Karpas-422 (cell line): ENCODE data around the gene IGDCC3. TPM values are rescaled to one million over a fixed set of nuclear protein-coding genes. Genes with fewer than 3 reads are reported as not detected.

Source experiments
- DNase-seq: peaks from one replicate; pipeline ENCODE4 v3.0.0-alpha.2; 2015
- H2AFZ ChIP-seq: fragments of 200-600 bp; sonication (generic); 2 replicates; pipeline ENCODE4 v1.6.1; 2014; ENCODE audit warnings: antibody characterized with exemption, low read length, mixed read lengths
- H3K27ac ChIP-seq: fragments of 200-600 bp; sonication (generic); 2 replicates; pipeline ENCODE4 v1.5.1; 2014; ENCODE audit warnings: mild to moderate bottlenecking, low read length, moderate library complexity
- H3K27me3 ChIP-seq: fragments of 200-600 bp; sonication (generic); 2 replicates; pipeline ENCODE4 v1.6.1; 2014; ENCODE audit warnings: low read length, mixed read lengths
- H3K36me3 ChIP-seq: fragments of 200-600 bp; sonication (generic); 2 replicates; pipeline ENCODE4 v1.6.1; 2014; ENCODE audit warnings: low read length, mixed read lengths; ENCODE audit not compliant: insufficient read depth
- H3K4me1 ChIP-seq: fragments of 200-600 bp; sonication (generic); 2 replicates; pipeline ENCODE4 v1.6.1; 2014; ENCODE audit warnings: mild to moderate bottlenecking, low read length, mixed read lengths
- H3K4me2 ChIP-seq: fragments of 200-600 bp; sonication (generic); 2 replicates; pipeline ENCODE4 v1.6.1; 2014; ENCODE audit warnings: low read length, low read depth, mild to moderate bottlenecking; ENCODE audit not compliant: poor library complexity, severe bottlenecking
- H3K4me3 ChIP-seq: fragments of 200-600 bp; sonication (generic); 2 replicates; pipeline ENCODE4 v1.5.1; 2014; ENCODE audit warnings: mild to moderate bottlenecking, antibody characterized with exemption, low read length, mixed read lengths
- H3K79me2 ChIP-seq: fragments of 200-600 bp; sonication (generic); 2 replicates; pipeline ENCODE4 v1.6.1; 2014; ENCODE audit warnings: mild to moderate bottlenecking, low read length, mixed read lengths
- H3K9ac ChIP-seq: fragments of 200-600 bp; sonication (generic); 2 replicates; pipeline ENCODE4 v1.6.0; 2014; ENCODE audit warnings: low read length
- H3K9me2 ChIP-seq: fragments of 200-600 bp; sonication (generic), shearing (Covaris generic); replicated peaks from 2 replicates; pipeline ENCODE4 v1.6.0; 2014; ENCODE audit warnings: mild to moderate bottlenecking, low read length, moderate library complexity; ENCODE audit not compliant: insufficient read depth
- H3K9me3 ChIP-seq: fragments of 300-700, 200-600 bp; sonication (generic); 2 replicates; pipeline ENCODE4 v1.6.1; 2014; ENCODE audit warnings: low read length, mixed read lengths
- H4K20me1 ChIP-seq: fragments of 200-600 bp; sonication (generic); 2 replicates; pipeline ENCODE4 v1.6.1; 2014; ENCODE audit warnings: mild to moderate bottlenecking, antibody characterized with exemption, low read length, low read depth; ENCODE audit not compliant: insufficient read depth
- total RNA-seq: library from RNA; depleted of rRNA; stranded (reverse); fragments of >200 nt; shearing (Covaris generic); gene quantifications from 2 replicates; pipeline ENCODE4 v1.2.3, GENCODE V29; 2014; ENCODE audit warnings: low replicate concordance

IGDCC3 gene
- total RNA-seq, 1 experiment from 2014 or later, result not detected

GRCh38 chr15:65383456-65383855, 5.7 kb upstream of the IGDCC3 start:
- H2AFZ ChIP-seq, result no peak overlapping the region
- H3K27ac ChIP-seq, result no peak overlapping the region
- H3K4me2 ChIP-seq, result no peak overlapping the region
- no peak overlapping the region for H3K4me3 ChIP-seq
- H3K9me2 ChIP-seq, result no peaks in the 10 kb centered on the region
- H3K27me3 ChIP-seq, result no peaks in the 10 kb centered on the region
- H3K9me3 ChIP-seq, result no peaks in the 10 kb centered on the region
- peaks cover 7% of the 10 kb centered on the region for H3K4me1 ChIP-seq
- no peak overlapping the region for H3K9ac ChIP-seq
- no peaks in the 10 kb centered on the region for H3K36me3 ChIP-seq
- H4K20me1 ChIP-seq, result no peaks in the 10 kb centered on the region
- no peak for DNase-seq
- no peaks in the 10 kb centered on the region for H3K79me2 ChIP-seq

GRCh38 chr15:65382921-65383320, 5.1 kb upstream of the IGDCC3 start:
- no peaks in the 10 kb centered on the region for H3K36me3 ChIP-seq
- H3K9me2 ChIP-seq, result no peaks in the 10 kb centered on the region
- H3K4me3 ChIP-seq, result no peak overlapping the region
- H3K27me3 ChIP-seq, result no peaks in the 10 kb centered on the region
- no peak overlapping the region for H3K9ac ChIP-seq
- H3K79me2 ChIP-seq, result no peaks in the 10 kb centered on the region
- DNase-seq, result no peak
- H4K20me1 ChIP-seq, result no peaks in the 10 kb centered on the region
- no peak overlapping the region for H3K4me2 ChIP-seq
- no peak overlapping the region for H3K27ac ChIP-seq
- peaks cover 7% of the 10 kb centered on the region for H3K4me1 ChIP-seq
- H3K9me3 ChIP-seq, result no peaks in the 10 kb centered on the region
- no peak overlapping the region for H2AFZ ChIP-seq

GRCh38 chr15:65382146-65382491, 4.3 kb upstream of the IGDCC3 start:
- Histone ChIP-seq H3K4me1 (peaks cover 7% of the 10 kb centered on the region), H3K9me3 (no peaks in the 10 kb centered on the region), H3K27me3 (no peaks in the 10 kb centered on the region), H3K4me3 (no peak overlapping the region), H2AFZ (no peak overlapping the region), H3K9me2 (no peaks in the 10 kb centered on the region), H3K9ac (no peak overlapping the region), H3K4me2 (no peak overlapping the region), H3K79me2 (no peaks in the 10 kb centered on the region), H3K27ac (no peak overlapping the region), H4K20me1 (no peaks in the 10 kb centered on the region), H3K36me3 (no peaks in the 10 kb centered on the region)
- DNase-seq, result no peak

GRCh38 chr15:65381445-65382145, 3.8 kb upstream of the IGDCC3 start:
- Histone ChIP-seq H3K27ac (no peak overlapping the region), H4K20me1 (no peaks in the 10 kb centered on the region), H3K9me3 (no peaks in the 10 kb centered on the region), H3K36me3 (no peaks in the 10 kb centered on the region), H3K4me3 (no peak overlapping the region), H3K4me1 (peaks cover 7% of the 10 kb centered on the region), H3K79me2 (no peaks in the 10 kb centered on the region), H3K9me2 (no peaks in the 10 kb centered on the region), H3K4me2 (no peak overlapping the region), H3K27me3 (no peaks in the 10 kb centered on the region), H3K9ac (no peak overlapping the region), H2AFZ (no peak overlapping the region)
- no peak for DNase-seq

GRCh38 chr15:65379986-65380385, 2.2 kb upstream of the IGDCC3 start:
- Histone ChIP-seq H3K9me2 (no peaks in the 10 kb centered on the region), H3K27me3 (no peaks in the 10 kb centered on the region), H4K20me1 (no peaks in the 10 kb centered on the region)

GRCh38 chr15:65377105-65377975, 462 bp downstream of the IGDCC3 start:
- H3K4me3 ChIP-seq, result no peak overlapping the region
- no peak overlapping the region for H3K9ac ChIP-seq
- H3K9me2 ChIP-seq, result no peaks in the 10 kb centered on the region
- no peaks in the 10 kb centered on the region for H3K79me2 ChIP-seq
- no peaks in the 10 kb centered on the region for H3K9me3 ChIP-seq
- H3K36me3 ChIP-seq, result no peaks in the 10 kb centered on the region
- no peaks in the 10 kb centered on the region for H3K27me3 ChIP-seq
- no peak for DNase-seq
- H4K20me1 ChIP-seq, result no peaks in the 10 kb centered on the region
- no peak overlapping the region for H2AFZ ChIP-seq
- no peak overlapping the region for H3K27ac ChIP-seq
- no peak overlapping the region for H3K4me2 ChIP-seq
- peaks cover 8% of the 10 kb centered on the region for H3K4me1 ChIP-seq

More at GRCh38 chr15:65379986-65380385, 2.2 kb upstream of the IGDCC3 start:
- no peak for DNase-seq
- Histone ChIP-seq H3K4me2 (no peak overlapping the region), H3K79me2 (no peaks in the 10 kb centered on the region), H2AFZ (no peak overlapping the region), H3K9ac (no peak overlapping the region), H3K4me1 (peaks cover 1% of the 10 kb centered on the region), H3K4me3 (no peak overlapping the region), H3K9me3 (no peaks in the 10 kb centered on the region), H3K27ac (no peak overlapping the region), H3K36me3 (no peaks in the 10 kb centered on the region)

- no peak for DNase-seq
- H3K4me3 ChIP-seq, result no peak overlapping the region
- H3K79me2 ChIP-seq, result no peaks in the 10 kb centered on the region
- H3K9ac ChIP-seq, result no peak overlapping the region
- no peaks in the 10 kb centered on the region for H3K9me3 ChIP-seq
- peaks cover 8% of the 10 kb centered on the region for H3K4me1 ChIP-seq
- no peaks in the 10 kb centered on the region for H3K36me3 ChIP-seq
- H3K4me2 ChIP-seq, result no peak overlapping the region
- no peaks in the 10 kb centered on the region for H3K27me3 ChIP-seq
- no peaks in the 10 kb centered on the region for H4K20me1 ChIP-seq
- no peak overlapping the region for H2AFZ ChIP-seq
- H3K27ac ChIP-seq, result no peak overlapping the region
- no peaks in the 10 kb centered on the region for H3K9me2 ChIP-seq
These were observed 1.1 kb downstream of the IGDCC3 start for GRCh38 chr15:65376767-65377104.

GRCh38 chr15:65375871-65376607, 1.8 kb downstream of the IGDCC3 start:
- Histone ChIP-seq H3K79me2 (no peaks in the 10 kb centered on the region), H3K9me2 (no peaks in the 10 kb centered on the region), H3K4me2 (no peak overlapping the region), H3K36me3 (no peaks in the 10 kb centered on the region), H3K9ac (no peak overlapping the region), H3K4me3 (no peak overlapping the region), H2AFZ (no peak overlapping the region), H3K4me1 (peaks cover 8% of the 10 kb centered on the region), H4K20me1 (no peaks in the 10 kb centered on the region), H3K27ac (no peak overlapping the region), H3K27me3 (no peaks in the 10 kb centered on the region), H3K9me3 (no peaks in the 10 kb centered on the region)
- DNase-seq, result no peak
